Fibroblast of peridontal ligament (primary cell): Measurements from ENCODE around the gene SHISA4.
"Not testable (repeated sequence)": the region's sequence is repeated elsewhere in the genome, so short reads cannot be mapped to it uniquely, and the experiment has no call there.

Experiments used
- DNase-seq: peaks from one replicate; pipeline ENCODE4 v3.0.0-alpha.2; 2010; ENCODE audit errors: extremely low read depth

The SHISA4 gene, protein sequence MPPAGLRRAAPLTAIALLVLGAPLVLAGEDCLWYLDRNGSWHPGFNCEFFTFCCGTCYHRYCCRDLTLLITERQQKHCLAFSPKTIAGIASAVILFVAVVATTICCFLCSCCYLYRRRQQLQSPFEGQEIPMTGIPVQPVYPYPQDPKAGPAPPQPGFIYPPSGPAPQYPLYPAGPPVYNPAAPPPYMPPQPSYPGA

DNA sequence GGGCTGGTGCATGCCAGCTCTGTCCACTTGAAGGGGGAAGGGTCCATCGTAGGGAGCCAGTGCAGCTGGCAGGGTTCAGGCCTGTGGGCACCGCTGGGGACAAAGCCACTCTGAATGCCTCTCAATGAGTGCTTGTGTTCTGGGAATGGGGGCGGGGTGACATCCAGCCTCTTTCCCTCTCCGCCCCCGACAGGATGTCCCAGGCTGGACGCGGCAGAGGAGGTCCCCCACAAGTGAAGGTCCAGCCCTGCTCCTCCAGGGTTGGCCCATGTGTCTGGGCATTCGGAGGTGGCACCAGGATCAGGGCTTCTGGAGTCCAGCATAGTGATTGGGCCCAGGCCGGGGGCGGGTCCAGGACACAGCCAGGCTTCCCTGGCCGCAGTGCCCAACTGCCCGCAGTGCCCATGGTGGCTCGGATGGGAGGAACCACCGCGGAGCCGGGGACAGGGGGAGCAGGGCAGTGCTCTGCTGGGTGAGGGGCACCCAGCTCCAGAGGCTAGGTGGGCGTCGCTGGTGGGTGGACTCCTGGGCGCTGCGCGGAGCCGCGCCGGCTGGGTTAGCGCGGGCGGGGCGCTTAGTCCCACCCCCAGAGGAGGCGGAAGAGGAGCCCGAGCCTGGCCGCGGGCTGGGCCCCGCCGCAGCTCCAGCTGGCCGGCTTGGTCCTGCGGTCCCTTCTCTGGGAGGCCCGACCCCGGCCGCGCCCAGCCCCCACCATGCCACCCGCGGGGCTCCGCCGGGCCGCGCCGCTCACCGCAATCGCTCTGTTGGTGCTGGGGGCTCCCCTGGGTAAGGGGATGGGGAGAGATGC lies at the start of gene SHISA4:
TSS of gene SHISA4 (plus strand) at position 617 of the 808 bp plus-strand sequence. CDS start at position 714, 97 bp downstream.
- DNase-seq, result peak; percentile 57

DNA sequence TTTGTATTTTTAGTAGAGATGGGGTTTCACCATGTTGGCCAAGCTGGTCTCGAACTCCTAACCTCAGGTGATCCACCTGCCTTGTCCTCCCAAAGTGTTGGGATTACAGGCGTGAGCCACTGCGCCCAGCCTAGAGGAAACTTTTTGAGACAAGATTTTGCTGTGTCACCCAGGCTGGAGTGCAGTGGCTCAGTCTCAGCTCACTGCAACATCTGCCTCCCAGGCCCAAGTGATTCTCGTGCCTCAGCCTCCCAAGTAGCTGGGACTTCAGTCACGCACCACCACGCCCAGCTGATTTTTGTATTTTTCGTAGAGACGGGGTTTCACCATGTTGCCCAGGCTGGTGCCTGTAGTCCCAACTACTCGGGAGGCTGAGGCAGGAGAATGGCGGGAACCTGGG lies 49.6 kb upstream of the SHISA4 start:
- not testable (repeated sequence) for DNase-seq

DNA sequence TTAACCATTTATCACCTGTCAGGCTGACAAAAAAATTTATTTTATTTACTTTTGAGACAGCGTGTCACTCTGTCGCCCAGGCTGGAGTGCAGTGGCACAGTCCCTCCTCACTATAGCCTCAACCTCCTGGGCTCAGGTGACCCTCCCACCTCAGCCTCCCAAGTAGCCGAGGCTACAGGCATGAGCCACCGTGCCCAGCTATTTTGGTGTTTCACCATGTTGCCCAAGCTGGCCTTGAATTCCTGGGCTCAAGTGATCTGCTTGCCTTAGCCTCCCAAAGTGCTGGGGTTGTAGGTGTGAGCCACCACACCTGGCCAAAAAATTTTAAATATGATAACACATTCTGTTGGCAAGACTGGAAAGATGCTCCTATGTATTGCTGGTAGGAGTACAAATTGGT lies 48.6 kb upstream of the SHISA4 start:
- DNase-seq, result no peak

DNA sequence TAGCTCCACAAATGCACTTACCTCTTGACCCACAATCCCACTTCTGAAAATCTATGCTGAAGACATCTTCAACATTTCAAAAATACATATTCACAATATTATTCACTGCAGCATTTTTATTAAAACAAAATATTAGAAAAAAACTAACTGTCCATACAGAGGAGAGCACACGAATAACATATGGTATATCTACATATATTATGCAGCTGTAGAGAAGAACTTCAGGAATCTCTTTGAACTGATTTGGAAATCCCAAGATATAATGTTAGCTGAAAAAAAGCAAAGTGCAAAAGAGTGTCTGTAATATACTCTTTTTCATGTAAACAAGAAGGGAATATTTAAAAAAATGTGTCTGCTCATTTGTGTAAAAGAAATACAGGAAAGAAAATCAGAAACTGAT lies 48.2 kb upstream of the SHISA4 start:
- no peak for DNase-seq

DNA sequence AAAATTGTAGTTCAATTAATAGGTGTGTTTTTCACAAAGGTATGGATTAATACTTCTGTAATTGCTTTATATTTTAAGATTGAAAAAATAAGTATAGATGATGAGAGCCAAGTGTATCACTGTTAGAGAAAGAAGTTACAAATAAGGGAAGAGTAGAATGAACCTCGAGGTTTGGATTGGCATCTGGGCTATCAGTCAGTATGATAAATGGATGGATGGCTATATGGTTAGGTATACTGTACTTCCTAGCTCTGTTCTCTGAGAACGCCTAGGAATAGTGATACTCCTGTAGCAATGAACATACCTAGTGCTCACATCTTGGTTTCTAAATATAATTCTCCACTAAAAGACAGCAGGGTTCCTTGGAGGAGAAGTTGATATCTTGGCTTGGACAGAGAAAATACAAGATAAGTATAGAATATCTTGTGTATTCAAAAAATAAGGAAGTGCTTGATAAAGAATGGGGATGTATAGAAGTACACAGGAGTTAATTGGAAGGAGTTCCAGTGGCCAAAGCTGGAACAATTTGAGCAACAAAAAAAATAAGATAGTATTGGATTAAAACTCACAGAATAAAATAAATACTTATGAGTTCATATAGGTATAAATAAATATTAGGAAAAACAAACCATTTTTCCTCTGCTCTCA lies 47.3 kb upstream of the SHISA4 start:
- DNase-seq, result no peak

DNA sequence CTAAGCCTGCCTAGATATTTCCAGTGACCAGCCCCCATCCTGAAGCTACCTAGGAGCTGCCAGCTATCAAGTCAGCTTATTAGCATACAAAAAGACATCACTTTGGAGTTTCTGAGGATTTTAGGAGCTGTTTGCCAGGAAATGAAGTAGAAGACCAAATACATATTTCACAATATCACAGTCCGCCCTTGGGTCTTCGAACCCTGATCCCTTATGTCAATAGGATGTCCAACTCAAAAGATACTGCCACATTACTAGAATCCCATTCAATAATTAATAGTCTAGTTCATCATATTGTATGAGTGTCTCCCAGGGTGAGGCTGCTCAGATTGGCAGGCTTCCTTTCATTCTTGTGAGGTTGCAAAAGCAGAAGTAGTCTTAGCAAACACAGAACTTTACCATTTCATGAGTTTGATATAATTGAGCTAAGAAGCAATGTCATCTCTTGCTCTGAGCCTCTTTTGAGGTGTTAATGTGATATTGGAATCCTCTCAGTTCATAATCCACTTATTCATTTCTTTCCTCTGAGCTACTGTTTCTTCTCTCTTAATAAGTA lies 46.1 kb upstream of the SHISA4 start:
- no peak for DNase-seq

DNA sequence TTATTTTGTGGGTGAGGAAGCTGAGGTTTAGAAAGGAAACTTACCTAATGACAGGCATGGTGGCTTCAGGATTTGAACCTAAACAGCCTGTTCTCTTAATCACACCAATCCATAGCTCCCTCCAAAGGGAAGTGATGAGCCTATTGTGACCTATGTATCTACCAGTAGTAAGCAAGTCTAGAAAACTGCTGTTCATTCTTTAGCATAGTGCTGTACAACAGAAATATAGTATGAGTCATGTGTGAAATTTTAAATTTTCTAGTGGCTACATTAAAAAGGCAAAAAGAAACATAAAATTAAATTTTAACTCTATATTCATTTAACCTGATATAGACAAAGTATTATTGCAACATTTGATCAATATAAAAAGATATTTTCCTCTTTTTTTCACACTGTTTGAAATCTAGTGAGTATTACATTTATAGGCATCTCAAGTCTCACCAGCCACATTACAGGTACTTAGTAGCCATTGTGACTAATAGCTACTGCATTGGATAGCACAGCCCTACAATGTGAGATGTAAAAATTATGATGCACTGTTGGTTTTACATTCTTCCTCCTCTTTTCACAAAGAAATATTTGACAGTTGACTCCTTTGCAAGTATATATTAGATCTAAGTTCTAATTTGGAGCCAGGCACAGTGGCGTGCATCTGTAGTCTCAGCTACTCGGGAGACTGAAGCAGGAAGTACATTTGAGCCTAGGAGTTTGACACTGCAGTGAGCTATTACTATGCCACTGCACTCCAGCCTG lies 43.2 kb upstream of the SHISA4 start:
- no peak for DNase-seq

DNA sequence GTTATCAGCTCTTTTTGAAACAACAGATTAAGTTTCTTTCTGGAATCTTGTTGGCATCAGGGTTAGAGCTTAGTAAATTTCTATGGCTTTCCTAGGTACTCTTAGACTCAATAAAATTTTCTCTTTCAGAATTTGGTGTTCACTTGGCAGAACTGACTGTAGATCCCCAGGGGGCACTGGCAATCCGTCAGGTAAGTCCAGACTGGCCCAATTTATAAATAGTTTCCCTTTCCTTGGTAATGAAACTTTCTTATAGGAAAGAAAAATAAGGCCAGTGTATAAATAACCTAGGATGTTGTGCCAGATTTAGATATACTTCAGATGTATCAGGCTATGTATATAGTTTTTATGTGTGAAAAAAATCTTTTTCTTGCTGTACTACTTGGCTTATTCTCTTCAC lies 41.5 kb upstream of the SHISA4 start:
- no peak for DNase-seq

DNA sequence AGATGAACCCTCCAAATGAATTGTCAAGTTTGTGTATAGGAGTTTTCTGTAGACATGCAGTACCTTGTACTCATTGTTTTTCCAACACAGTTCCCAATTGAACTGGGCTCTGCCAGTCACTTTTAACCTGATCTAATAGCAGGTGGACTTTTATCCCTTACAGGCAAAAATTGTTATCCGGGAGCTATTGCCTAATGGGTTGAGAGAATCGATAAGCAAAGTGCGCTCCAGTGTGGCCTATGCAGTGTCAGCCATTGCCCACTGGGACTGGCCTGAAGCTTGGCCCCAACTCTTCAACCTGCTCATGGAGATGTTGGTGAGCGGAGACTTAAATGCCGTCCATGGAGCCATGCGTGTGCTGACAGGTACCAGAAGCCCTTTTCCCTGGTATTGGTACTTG lies 40.5 kb upstream of the SHISA4 start:
- no peak for DNase-seq

DNA sequence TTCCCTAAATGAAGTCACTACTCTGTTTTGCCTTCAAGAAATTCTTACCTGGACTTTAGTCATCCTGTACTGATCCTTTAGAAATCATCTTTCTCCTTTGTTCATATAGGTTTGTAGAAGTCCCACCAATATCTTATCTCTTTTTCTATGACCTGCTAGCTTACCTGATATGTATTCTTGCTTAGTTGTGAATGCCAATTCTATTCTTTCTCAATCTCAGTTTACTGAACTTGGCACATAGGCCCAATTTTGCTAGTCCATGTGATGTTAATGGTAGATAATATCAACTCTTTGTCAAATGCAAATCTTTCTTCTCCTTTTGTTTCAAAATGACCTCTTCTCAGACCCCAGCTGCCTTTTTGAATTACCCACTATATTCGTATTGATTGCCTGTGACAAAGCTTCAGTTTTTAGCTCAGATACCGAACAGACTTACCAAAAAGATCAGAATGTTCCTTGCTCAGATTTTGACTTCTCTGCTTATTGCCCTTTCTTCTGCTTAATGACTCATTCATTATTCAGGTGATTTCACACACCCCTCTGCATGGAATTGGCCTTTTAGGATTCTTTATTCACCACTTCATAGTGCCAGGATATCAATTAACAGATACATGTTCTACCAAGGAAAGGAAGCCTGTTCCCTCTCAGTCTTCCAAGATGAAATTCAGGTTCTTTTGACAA lies 39.2 kb upstream of the SHISA4 start:
- no peak for DNase-seq

DNA sequence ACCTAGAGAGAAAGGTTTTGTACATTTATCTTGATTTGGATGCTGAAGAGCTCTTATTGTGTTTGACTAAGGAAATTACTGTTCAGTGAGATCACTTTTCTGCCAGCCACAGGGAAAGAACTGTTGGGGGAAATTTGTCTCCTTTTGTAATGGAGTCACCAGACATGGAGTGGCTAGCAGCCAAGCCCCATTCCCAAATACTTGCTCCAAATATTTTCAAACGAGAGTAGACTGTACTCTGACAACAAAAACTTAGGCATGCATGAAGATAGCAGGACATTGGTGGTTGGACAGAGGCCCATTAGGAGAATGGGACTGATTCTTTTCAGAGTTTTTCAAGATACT lies 38.7 kb upstream of the SHISA4 start:
- peak; percentile 90 for DNase-seq

DNA sequence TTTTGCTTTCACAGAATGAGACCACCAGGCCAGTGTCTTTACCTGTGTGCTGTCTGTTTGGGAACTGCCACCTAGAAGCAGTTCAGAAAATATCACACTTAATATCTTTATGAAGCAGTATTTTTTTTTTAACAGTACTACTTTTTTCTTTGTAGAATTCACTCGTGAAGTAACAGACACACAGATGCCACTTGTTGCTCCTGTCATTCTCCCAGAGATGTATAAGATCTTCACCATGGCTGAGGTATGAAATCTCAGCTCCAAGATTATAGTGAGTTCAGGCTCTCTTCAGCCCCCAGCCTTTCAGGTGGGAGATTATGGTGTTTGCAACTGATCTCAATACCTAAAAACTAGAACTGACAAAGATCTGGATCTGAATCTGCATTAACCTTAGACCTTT lies 36.7 kb upstream of the SHISA4 start:
- DNase-seq, result no peak

DNA sequence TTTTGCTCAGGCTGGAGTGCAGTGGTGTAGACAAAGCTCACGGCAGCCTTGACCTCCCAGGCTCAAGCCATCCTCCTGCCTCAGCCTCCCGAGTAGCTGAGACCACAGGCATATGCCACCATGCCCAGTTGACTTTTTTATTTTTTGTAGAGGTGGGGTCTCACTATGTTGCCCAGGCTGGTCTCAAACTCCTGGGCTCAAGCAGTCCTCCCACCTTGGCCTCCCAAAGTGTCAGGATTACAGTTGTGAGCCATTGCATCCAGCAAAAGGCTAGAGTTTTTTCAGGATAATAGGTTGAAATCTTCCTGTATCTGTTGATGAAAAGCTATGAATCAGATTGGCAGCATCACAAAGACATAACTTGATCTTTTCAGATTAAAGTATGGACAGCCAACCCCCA lies 32.0 kb upstream of the SHISA4 start:
- DNase-seq, result not testable (repeated sequence)

DNA sequence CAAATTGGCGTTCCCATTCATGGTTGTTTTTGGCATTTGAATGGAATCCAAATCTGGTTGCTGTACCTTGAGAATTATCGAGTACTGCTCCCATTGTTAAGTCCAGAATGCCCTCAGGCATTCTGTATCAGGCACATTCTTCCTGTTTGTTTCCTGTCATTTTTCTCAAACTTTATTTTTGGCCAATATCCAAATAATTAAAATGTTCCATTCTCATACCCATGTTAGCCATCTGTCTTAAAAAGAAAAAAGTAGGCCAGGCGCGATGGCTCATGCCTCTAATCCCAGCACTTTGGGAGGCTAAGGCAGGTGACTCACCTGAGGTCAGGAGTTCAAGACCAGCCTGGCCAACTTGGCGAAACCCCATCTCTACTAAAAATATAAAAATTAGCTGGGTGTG lies 29.3 kb upstream of the SHISA4 start:
- DNase-seq, result no peak

DNA sequence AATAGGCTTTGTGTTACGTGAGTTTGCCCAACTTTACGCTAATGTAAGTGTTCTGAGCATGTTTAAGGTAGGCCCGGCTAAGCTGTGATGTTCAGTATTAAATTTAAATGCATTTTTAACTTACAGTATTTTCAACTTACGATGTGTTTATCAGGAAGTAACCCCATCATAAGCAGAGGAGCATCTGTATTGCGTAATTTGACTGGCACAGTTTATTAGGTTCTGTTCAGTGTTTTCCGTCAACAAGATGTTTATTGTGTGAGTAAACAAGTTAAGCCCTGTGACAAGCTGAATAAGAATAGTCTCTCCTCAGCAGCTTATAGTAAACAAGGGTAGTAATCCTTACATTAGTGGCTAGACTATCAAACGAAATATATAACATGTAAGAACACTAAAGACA lies 27.2 kb upstream of the SHISA4 start:
- DNase-seq, result no peak

DNA sequence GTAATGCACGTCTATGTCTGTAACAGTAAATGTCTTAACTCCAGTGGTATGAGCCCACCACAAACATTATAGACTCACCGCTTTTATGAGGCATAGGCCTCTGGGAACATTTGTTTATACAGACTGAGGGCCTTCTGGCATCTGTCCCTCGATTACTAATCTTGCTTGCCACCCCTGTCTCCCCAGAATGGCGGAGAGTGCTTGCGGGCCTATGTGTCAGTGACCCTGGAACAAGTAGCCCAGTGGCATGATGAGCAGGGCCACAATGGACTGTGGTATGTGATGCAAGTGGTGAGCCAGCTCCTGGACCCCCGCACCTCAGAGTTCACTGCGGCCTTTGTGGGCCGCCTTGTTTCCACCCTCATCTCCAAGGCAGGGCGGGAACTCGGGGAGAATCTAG lies 18.3 kb upstream of the SHISA4 start:
- DNase-seq, result peak; percentile 83

DNA sequence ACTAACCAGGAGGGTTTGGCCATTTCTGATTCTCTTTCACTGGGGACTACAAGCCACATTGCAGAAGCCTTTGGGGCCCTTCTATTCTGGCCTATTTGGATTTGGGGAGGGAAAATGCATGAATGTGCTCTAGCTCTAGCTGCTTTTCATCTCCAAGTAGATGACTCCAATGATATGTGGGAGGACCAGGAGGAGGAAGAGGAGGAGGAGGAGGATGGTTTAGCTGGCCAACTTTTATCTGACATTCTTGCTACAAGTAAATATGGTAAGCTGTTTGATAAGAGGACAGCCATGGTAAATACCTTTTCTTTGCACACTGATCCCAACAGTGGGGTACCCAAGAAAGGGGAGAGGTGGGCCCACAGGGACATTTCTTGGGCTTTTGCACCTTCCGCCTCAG lies 14.0 kb upstream of the SHISA4 start:
- DNase-seq, result no peak

DNA sequence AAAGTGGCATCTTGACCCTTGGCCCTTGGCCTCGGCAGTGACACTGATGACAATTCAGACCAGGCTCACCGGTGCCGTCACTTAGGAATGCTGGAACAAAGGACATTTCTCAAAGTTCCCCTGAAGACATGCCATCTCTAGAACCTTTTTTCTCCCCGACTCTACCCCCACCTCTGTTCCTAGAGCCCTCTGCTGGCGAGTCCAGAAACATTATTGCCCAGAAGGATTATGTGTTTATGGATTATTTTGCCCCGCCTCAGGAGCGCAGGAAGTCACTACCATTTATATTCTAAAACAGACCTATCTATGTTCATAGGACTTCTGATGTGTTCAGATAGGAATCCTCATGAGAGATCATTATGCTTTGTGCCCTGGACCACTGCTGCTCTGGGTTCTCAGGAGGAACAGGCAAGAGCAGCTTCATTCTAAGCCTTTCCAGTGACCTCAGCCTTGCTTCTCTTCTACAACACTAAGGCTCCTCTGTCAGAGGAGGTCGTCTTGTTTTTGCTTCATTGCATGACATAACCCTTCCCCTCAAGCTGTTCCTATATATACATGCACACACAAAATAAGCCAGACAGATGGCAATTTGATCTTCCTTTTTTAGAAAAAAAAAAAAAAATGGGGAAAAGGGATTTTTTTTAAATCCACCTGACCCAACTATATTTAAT lies 12.4 kb upstream of the SHISA4 start:
- no peak for DNase-seq

DNA sequence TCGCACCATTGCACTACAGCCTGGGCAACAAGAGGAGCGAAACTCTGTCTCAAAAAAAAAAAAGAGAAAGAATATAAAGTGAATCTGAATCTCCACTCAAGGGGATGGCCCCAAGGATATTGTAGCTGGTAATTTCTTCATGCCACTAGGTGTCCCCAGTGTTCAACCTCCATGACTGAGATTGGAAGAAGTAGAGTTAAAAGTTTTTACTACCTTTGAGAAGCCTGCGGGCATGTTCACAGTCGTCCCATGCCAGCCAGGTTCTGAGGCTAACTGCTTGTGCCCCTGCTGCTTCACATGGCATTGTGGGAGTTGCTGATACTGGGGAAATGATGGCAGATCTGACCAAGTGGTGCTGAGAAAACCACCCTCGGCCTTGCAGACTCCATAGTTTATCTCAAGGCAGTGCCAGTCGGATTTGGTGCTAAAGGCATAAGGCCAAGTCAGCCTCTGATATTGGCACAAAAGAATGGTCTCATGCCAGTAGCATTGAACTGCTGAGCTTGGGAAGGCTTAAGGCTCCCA lies 10.8 kb upstream of the SHISA4 start:
- peak; percentile 71 for DNase-seq

DNA sequence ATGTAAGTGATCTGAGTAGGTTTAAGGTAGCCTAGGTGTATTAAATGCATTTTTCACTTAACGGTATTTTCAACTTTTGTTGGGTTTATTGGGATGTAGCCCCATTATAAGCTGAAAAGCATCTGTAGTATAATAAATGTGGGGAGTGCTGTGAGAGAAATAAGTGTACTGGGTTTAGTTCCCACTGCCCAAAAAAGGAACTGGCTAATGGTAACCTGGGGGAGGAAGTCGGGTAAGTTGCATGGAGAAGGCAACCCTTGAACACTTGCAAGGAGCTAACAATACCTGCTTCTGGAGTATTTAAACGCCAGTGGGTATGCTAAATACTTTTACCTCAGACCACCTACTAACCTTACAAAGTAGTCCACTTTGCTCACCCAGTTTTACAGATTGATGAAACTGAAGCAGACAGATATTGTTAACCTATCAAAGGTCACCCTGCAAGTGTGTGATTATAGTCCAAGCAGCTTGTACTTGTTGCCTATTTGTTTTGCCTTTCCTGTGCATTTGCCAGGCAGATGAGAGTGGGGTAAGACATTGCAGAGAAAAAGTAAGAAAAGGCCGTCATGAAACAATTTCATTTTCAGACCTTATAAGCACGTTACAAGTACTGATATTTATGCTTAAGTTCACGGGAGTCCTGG lies 7.6 kb upstream of the SHISA4 start:
- no peak for DNase-seq
